Caki2 (cell line): ENCODE results near the gene SLC12A3. TPM values are rescaled to one million over a fixed set of nuclear protein-coding genes. Genes with fewer than 3 reads are reported as not detected.

ENCODE experiments used
- DNase-seq: peaks from one replicate; pipeline ENCODE4 v3.0.0-alpha.2; 2015; ENCODE audit warnings: low read depth
- in situ Hi-C: cut with HindIII; loops from 2 replicates; pipeline ENCODE4 v1.10.0; 2016; ENCODE audit warnings: low sequenced_read_pairs, low pct_unique_long_range_greater_than_20kb, mixed read lengths
- total RNA-seq: library from RNA; depleted of rRNA; stranded (reverse); fragments of >200 nt; shearing (Covaris generic); gene quantifications from 2 replicates; pipeline ENCODE4 v1.2.3, GENCODE V29; 2014; ENCODE audit warnings: low replicate concordance

The SLC12A3 gene
- total RNA-seq, 1 experiment from 2014 or later, result not detected

DNA sequence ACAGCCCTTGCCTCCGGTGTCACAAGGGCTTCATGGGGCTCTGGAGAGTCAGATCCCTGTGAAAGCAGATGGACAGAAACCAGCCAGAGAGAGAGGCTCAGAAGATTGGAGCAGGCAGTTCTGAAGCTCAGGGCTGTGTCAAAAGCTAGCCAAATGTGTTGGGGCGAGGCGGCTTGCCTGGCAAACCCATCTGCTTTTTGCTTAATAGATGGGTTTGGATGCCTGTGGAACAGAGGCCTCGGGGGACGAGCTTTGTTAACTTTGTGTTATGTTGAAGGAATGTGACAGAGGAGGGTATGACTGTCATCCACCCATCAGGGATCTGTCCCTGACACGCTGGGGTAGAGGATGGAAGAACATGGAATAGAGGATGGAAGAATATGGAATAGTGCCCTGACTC is 21.0 kb upstream of the SLC12A3 start:
- no peak for DNase-seq
- in situ Hi-C loops, result no loop called here

DNA sequence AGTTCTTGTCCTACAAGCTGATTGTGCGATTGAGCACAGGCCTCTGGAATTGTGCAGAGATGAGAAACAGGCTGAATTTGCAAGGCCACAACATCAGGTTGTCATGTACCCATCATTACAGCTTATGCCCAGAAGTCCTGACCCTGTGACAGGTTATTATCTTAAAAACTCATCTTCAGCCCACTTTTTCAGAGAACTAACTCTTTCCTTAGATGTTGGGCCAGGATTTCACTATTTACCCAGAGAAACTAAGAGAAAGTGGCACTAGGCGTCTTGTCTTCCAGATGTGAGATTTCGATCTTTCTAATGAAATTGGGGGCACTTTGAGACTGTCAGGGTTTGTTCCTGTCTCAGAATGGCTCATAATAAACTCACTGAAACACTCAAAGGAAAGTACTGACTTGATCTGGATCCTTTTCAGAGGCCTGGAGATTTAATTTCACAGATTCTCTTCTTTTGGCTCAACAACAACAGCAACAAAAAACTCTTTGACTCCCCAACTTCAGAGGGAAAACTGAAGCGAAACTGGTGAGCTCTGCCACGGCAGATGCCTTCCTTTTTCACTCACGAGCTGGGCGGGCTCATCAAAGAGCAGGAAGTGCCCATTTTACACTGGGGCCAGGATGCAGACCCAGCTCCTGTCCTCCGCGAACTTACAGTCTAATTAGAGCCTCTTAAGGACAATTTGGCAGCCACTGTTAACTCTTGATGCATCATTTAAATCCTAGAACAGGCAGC is 17.7 kb upstream of the SLC12A3 start:
- DNase-seq, result no peak
- in situ Hi-C loops, result no loop called here

DNA sequence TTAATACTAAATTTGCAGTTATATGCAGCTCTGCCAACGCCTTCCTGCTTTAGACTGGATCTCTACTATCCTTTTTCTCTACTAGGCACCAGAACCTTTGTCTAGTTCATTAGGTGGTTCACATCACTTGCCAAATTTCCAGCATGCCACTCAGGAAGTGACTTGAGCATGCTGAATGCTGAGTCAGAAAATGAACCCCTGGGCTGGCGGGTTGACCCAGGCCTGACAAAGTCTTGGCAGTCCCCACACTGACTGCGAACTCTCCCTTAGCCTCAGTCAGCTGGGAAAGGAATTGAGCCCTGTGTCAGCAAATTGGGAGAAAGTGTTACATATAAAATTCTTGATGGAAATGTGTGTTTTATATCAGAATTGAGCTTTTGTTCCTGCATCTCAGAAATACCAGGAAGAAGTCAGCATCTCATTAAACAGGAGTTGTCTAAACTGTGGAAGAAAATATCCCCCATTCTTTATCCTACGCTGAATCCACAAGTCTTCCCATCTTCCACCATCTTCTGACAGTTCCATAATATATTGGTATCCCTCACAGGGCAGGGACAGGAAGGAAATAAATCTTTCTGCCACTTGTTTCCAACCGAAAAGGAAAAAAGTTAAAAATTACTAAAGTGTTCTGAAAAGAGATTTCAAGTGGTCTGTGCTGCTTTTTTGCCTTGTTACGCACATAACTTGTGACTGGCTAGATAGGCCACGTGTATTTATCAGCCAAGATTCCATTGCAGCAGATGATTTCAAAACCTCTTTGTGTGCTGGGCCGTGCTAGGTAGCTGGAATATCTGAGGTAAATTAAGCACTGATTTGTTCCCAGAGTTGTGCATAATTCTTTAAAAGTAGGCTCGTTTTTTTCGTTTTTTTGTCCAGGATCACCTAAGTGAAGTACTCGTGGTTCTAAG is 16.7 kb upstream of the SLC12A3 start:
- in situ Hi-C loops, result no loop called here
- no peak for DNase-seq

DNA sequence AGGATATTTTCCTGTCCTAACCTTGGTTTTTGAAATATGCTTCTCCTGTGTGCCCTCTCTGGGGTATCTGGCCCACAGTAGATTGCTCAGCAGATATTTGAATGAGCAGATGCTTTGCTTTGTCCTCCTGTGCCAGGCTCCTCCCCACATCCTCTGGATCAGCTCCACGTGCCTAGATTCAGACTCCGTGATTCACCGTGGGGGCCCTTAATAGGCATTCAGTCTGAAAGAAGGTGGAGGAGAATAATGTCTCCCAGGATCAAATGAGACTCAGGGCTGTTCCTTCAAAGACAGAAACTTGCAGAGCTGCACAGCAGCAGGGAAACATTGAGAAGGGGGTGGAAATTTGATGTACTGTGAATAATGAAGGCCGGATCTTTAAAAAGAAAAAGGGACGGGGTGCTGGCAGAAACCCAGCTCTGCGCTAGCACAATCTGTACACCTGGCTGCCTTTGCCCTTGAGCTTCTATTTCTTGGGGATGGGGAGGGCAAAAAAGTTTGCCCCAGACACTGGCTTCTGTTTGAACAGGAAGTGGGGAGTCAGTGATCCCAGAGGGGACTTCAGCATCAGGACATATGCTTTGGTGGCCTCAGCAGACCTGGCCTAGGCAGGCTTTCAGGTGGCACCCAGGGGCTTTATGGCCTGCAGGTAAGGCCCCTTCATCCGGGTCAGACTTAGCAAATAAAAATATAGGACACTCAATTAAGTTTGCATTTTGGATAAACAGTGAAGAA is 15.9 kb upstream of the SLC12A3 start:
- DNase-seq, result no peak
- in situ Hi-C loops, result no loop called here

DNA sequence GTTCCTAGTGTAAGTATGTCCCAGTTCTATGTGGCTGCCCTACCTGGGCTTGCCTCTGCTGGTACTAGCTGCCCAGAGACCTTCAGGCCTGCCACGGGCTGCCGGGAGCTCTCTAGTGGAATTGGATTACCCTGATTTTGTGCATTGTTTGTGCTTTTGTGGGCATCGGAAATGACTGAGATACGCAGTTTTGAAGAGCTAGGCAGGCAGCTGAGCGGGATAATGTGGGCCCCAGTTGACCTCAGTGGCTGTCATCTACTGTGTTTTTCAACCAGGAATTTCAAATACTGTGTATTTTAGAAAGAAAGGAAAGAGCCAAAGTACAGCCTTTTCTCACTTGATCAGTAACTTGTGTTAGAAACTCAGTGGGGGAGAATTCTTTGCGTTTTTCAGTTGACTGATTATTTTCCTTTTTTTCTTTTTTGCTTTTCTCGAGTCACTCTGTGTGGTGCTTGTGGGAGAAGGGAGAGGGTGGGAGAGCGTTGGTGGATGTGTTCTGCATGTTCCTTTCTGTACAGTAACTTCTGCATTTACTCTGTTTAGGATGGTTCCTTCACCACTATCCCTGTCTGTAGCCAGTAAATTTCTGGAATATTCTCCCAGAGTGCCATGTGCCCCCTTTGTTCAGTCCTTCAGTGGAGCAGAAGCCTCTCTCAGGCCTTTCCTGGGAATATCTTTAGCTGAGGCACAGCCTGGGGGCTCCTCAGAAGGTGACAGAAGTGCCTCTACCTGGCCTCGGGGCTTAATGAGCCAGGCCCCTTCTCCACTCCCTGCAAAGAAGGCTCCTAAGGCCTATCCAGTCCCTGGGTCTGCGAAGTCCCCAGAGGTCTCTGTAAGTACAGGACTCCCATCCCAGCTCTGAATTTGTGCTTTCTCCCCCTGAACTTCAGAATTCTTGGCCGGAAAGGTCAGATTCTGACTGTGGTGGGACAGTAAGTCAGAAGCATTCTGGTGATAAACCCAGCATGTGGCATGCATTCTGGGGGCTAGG is 15.0 kb upstream of the SLC12A3 start:
- peak; percentile 62 for DNase-seq
- in situ Hi-C loops, result no loop called here

DNA sequence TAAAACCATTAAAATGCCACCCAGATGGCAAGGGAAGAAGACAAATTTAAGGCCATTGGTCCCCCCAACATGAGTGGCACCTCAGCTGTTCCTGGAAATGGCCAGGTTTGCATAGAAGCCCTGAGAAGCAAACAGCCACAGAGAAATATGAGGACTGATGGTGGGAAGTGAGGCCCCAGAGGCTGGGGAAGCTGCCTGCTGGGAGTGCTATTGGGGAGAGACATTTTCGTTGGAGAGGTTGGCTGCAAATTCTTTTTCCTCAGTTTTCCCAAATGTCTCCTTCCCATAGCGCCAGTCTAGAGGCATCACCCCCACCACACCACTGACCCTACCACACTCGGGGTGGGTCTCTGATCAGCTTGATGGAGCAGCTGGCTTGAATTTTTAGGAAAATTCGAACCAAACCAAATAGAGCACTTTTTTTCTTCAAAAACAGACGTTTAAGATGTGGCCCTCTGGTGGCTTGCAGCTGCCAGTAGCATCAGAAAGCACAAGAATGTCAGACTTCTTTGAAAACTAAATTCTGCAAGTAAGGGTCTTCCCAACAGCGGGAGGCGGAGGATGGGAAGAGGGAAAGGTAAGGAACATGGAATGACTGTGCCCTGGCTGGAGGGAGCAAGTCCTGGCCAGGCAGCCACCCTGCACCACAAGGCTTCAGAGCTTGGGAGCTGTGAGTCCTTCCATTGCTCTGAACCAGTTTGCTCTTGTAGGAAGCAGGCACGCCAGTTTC is 13.2 kb upstream of the SLC12A3 start:
- DNase-seq, result no peak

DNA sequence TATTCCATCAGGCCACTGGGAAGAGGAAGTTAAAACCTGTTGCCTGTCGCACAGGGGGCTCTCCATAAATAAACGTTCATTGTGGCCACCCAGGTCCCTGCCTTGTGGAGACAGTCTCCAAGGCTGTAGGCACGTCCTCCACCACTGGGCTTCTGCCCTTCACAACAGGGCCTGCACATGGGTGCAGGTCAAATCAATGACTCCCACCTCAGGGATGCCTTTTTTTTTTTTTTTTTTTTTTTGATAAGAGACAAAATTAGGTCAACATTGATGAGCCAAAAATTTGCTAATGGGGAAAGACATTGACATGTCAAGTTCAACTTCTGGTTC is 12.6 kb upstream of the SLC12A3 start:
- in situ Hi-C loops, result no loop called here
- no peak for DNase-seq

More for the DNA sequence above, 13.2 kb upstream of the SLC12A3 start:
- in situ Hi-C loops, result no loop called here

DNA sequence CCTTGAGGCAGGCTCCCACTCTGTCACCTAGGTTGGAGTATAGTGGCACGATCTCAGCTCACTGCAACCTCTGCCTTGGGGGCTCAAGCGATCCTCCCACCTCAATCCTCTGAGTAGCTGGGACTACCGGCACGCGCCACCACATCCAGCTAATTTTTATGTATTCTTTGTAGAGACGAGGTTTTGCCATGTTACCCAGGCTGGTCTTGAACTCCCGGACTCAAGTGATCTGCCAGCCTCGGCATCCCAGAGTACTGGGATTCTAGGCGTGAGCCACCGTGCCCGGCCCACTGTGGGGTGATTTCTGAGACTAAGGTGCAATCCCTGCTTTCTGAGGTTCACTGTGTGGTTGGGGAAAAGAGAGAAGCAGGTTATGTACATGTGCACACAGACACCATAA is 12.0 kb upstream of the SLC12A3 start:
- in situ Hi-C loops, result no loop called here
- no peak for DNase-seq

DNA sequence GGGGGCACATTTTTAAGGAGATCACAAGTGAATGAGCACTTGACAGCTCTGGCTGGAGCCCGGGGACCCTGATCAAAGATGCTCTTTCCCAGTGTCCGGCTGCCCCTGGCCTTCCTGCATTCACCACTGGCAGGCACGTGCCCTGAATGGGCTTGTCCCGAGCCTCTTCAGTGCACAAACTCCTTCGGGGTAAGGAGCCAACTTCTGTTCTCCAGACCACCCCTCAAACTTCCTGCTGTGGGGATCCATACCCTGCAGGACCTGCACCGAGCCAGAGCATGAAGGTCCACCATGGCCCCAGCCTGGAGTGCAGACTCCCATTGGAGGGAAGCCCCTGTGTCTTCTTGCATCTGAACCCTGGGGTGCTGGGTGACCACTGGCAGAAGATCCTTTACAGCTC is 9.8 kb upstream of the SLC12A3 start:
- in situ Hi-C loops, result no loop called here

DNA sequence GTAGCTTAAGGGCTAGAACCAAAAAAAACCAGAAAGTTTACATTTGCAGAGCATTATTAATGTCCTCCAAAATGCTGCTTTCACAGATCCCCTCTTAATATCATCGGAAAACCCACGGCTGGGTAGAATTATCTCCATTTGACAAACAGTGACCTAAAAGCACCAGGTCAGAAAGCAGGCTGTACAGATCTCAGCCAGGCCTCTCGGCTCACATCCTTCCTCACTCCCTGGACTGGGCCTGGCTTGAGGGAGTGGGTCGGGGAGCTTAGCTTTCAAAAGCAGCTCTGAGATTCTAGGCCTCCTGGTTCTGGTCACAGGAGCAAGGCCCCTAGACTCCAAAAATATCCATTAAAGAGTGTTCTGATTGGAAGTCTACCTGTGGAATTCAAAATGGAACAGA is 9.1 kb upstream of the SLC12A3 start:
- in situ Hi-C loops, result no loop called here
- DNase-seq, result no peak

More for the DNA sequence above, 9.8 kb upstream of the SLC12A3 start:
- no peak for DNase-seq

DNA sequence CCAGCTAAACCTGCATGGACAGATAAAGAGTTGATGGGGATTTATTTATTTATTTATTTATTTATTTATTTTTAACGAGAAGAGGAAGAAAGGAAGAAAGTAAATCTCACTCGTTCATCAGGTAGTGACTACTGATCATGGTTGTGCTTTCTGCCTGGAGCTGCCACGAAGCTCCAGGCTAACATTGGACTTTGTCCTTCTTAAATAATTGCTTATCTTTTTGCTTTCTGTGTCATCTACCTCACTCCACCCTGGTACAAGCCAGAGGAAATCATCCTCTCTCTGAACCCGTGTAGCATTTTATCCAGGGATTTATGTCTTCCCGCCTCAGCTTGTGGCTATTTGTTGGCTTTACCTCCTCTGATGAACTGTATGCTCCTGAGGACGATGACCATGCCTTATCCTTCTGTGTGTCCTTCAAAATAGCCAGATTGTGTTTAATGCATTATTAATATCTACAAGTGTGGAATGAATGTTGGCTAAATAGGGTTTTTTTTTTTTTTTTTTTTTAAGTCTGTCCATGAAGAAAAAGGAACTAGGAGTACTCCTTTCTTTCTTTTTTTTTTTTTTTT is 8.0 kb upstream of the SLC12A3 start:
- in situ Hi-C loops, result no loop called here

DNA sequence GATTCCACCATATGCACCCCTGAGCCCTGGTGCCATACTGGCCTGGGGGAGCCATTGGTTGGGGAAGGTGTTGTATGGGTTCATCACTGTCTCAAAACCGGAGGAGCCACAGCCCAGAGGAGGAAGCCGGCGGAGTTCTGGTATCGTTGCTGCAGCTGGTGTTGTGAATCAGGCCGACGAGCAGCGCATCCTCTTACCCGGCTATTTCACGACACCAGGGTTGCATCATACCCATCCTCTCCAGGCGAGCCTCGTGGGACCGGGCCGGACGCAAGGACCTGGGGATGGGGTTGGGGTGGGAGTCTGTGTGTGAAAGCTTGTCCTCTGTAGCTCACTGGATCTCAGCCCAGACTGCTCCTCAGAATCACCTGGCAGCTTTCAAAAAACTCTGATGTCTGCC is 6.6 kb upstream of the SLC12A3 start:
- no peak for DNase-seq
- in situ Hi-C loops, result no loop called here

More for the DNA sequence above, 8.0 kb upstream of the SLC12A3 start:
- DNase-seq, result no peak

DNA sequence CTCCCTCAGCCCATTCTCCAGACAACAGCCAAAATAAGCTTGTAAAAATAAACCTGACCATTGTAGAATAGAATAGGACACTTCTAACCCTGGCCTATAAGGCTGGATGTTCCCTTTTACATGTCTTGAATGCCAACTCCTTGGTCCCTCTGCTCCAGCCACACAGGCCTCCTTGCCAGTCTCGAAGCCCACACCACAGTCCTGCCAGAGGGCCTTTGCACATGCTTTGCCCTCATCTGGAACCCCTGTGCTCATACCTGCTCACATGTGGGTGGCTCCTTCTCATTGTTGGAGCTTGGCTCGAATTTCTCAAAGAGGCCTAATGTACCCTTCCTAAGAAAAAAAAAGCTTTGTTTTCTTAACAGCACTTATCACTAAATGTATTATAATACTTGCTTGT is 5.4 kb upstream of the SLC12A3 start:
- DNase-seq, result no peak
- in situ Hi-C loops, result no loop called here

DNA sequence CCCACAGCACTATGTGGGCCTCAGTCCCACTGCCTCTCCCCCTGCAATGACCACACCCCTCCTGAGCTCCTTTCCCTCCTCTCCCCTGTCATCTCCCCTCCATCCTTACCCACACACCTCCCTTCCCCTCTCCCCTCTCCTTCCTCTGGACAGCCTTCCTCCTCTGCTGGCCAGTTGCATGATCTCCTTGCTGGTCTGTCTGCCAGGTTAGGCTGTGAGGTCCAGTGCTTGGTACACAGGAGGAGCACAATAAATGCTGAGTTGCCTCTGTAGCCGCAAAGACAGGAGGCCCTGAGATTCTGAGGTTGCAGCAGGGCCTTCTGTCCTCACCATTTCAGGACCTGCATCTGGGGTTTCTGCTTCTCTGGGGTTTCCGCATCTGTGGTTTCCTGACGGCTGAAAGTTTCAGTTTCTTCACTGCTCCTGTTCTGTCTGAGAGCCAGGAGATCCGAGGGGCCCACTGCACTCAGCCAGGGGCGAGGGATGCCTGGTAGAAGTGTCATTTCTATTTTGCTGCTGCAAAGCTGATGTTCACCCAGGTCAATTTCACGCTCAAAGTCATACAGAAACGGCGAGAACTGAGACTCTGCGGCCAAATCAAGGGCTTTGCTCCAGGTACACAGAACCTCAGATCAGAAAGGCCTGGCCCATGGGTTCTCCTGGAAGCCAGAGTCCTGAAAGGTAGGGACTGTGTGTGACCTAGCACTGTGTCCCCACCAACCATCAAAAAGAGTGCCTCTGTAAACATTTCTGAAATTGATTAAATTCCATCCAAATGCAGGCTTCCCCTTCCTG is 4.6 kb upstream of the SLC12A3 start:
- in situ Hi-C loops, result no loop called here
- no peak for DNase-seq

DNA sequence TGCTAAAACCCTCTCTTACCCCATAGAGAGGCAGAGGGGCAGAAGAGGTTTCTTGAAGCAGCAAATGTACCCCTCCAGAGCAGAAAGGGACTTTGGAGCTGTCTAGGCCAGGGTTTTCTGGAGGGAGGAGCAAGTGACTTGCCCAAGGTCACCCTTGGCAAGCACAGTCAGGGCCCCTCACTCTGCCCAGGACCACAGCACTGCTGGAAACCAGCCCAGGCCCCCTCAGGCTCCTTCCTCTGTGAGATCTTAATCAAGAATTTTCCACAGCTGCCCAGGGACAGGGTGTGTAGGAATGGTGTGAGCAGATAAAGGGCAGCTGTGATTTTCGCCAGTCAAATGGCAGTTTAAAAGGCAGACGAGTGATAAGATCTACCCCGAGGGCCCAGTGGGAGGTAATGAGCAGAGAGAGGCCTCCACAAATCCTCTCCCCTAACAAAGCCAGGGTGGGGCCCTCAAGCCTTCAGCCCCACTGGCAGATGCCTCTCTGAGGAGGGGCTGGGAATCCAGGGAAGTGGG is 3.9 kb upstream of the SLC12A3 start:
- in situ Hi-C loops, result no loop called here
- peak; percentile 27 for DNase-seq

DNA sequence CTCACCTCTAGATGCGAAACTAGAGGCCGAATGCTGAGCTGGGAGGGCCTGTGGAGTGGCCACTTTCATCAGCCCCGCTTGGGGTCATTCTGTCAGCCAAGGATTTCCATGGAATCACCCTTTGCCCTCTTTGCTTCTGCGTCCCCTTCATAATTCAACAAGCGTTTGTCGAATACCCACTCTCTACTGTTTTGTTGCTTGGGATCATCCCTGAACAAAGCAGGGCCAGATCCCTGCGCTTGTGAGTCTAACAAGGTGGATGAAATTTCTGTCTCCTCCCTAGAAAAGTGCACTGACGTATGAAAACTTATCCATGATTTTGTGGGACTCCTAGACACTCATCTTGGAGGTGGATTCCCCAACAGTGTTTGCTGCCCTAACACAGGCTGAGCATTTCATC is 3.3 kb upstream of the SLC12A3 start:
- in situ Hi-C loops, result no loop called here
- DNase-seq, result no peak
